HepG2 (cell line): ENCODE data around the gene PYCR2. TPM values are rescaled to one million over a fixed set of nuclear protein-coding genes. Genes with fewer than 3 reads are reported as not detected.
A peak's percentile ranks its signal among the peaks of the same experiment; 100 is the strongest.

Source experiments
- AKAP8 ChIP-seq: sonication (generic); formaldehyde crosslinking; IDR thresholded peaks from 2 replicates; pipeline ENCODE4 v1.5.1; 2020; ENCODE audit warnings: mild to moderate bottlenecking, missing genetic modification reagents
- MLXIP ChIP-seq: sonication (generic); formaldehyde crosslinking; IDR thresholded peaks from 2 replicates; pipeline ENCODE4 v1.9.0; 2021; ENCODE audit warnings: missing genetic modification reagents, borderline replicate concordance
- MTA3 ChIP-seq: sonication (generic); formaldehyde crosslinking; IDR thresholded peaks from 2 replicates; pipeline ENCODE4 v1.4.0; 2020; ENCODE audit warnings: missing genetic modification reagents
- MTF2 ChIP-seq: sonication (generic); formaldehyde crosslinking; IDR thresholded peaks from 2 replicates; pipeline ENCODE4 v1.5.0; 2020; ENCODE audit warnings: missing genetic modification reagents, borderline replicate concordance
- RELA ChIP-seq: sonication (generic); formaldehyde crosslinking; IDR thresholded peaks from 2 replicates; pipeline ENCODE4 v1.4.0; 2020; ENCODE audit warnings: missing genetic modification reagents
- RXRB ChIP-seq: IDR thresholded peaks from 2 replicates; pipeline ENCODE4 v1.6.1; 2016; ENCODE audit warnings: borderline replicate concordance, missing genetic modification reagents, missing compliant biosample characterization
- SIN3B ChIP-seq: fragments of 150-350 bp; IDR thresholded peaks from 2 replicates; pipeline ENCODE4 v1.6.1; 2014; ENCODE audit warnings: low read length
- SPEN ChIP-seq: sonication (generic); formaldehyde crosslinking; IDR thresholded peaks from 2 replicates; pipeline ENCODE4 v1.5.1; 2020; ENCODE audit warnings: low read depth, mild to moderate bottlenecking, missing genetic modification reagents
- TCF7 ChIP-seq: sonication (generic); IDR thresholded peaks from 2 replicates; pipeline ENCODE4 v1.6.1; 2016; ENCODE audit warnings: antibody characterized with exemption, low read depth
- ZBTB4 ChIP-seq: sonication (generic); formaldehyde crosslinking; IDR thresholded peaks from 2 replicates; pipeline ENCODE4 v1.4.0; 2020; ENCODE audit warnings: missing genetic modification reagents, mild to moderate bottlenecking, borderline replicate concordance
- ZIK1 ChIP-seq: sonication (generic); formaldehyde crosslinking; IDR thresholded peaks from 2 replicates; pipeline ENCODE4 v1.5.0; 2020; ENCODE audit warnings: mild to moderate bottlenecking, low read depth, missing genetic modification reagents, borderline replicate concordance
- ZNF263 ChIP-seq: sonication (generic); formaldehyde crosslinking; IDR thresholded peaks from 2 replicates; pipeline ENCODE4 v1.4.0; 2020; ENCODE audit warnings: missing genetic modification reagents
- ZNF546 ChIP-seq: sonication (generic); formaldehyde crosslinking; conservative IDR thresholded peaks from 2 replicates; pipeline ENCODE4 v1.8.1; 2023; ENCODE audit warnings: mild to moderate bottlenecking, missing genetic modification reagents
- ZNF770 ChIP-seq: sonication (generic); formaldehyde crosslinking; IDR thresholded peaks from 2 replicates; pipeline ENCODE4 v1.5.0; 2020; ENCODE audit warnings: mild to moderate bottlenecking, missing genetic modification reagents
- polyA plus RNA-seq, 8 experiments: library from polyadenylated mRNA; depleted of rRNA in 3 of 8; stranded (reverse) in 7 of 8; unstranded in 1 of 8; fragments of >200 nt; fragmentation: Illumina TruSeq in 4 of 8; extraction: Trizol in 4 of 8; gene quantifications; 2 replicates each; pipeline versions ENCODE4 v1.2.1 to v1.2.3, GENCODE V29; 2011 to 2016; ENCODE audit warnings: low read depth in 4 of 8, missing spikeins in 1 of 8, mixed read lengths in 1 of 8; ENCODE audit not compliant: insufficient read depth in 1 of 8
- total RNA-seq, 5 experiments: library from RNA; depleted of rRNA; stranded (reverse); fragments of >200 nt; fragmentation: Illumina TruSeq; extraction: Trizol; gene quantifications; 2 replicates each; pipeline ENCODE4 v1.2.3, GENCODE V29; 2016; ENCODE audit warnings: low read depth in 1 of 5
- TF ChIP-seq, protein P1 (sequence below): sonication (generic); formaldehyde crosslinking; IDR thresholded peaks from 2 replicates; pipeline ENCODE4 v1.4.0; 2020; ENCODE audit warnings: missing genetic modification reagents, borderline replicate concordance

The PYCR2 gene
- total and polyA plus RNA-seq, 2 of the 13 experiments (the other 11 are each of a cell fraction or from before 2014, with no cell fraction given), result 47.2 to 47.8 TPM

- TF ChIP-seq, protein P1, sequence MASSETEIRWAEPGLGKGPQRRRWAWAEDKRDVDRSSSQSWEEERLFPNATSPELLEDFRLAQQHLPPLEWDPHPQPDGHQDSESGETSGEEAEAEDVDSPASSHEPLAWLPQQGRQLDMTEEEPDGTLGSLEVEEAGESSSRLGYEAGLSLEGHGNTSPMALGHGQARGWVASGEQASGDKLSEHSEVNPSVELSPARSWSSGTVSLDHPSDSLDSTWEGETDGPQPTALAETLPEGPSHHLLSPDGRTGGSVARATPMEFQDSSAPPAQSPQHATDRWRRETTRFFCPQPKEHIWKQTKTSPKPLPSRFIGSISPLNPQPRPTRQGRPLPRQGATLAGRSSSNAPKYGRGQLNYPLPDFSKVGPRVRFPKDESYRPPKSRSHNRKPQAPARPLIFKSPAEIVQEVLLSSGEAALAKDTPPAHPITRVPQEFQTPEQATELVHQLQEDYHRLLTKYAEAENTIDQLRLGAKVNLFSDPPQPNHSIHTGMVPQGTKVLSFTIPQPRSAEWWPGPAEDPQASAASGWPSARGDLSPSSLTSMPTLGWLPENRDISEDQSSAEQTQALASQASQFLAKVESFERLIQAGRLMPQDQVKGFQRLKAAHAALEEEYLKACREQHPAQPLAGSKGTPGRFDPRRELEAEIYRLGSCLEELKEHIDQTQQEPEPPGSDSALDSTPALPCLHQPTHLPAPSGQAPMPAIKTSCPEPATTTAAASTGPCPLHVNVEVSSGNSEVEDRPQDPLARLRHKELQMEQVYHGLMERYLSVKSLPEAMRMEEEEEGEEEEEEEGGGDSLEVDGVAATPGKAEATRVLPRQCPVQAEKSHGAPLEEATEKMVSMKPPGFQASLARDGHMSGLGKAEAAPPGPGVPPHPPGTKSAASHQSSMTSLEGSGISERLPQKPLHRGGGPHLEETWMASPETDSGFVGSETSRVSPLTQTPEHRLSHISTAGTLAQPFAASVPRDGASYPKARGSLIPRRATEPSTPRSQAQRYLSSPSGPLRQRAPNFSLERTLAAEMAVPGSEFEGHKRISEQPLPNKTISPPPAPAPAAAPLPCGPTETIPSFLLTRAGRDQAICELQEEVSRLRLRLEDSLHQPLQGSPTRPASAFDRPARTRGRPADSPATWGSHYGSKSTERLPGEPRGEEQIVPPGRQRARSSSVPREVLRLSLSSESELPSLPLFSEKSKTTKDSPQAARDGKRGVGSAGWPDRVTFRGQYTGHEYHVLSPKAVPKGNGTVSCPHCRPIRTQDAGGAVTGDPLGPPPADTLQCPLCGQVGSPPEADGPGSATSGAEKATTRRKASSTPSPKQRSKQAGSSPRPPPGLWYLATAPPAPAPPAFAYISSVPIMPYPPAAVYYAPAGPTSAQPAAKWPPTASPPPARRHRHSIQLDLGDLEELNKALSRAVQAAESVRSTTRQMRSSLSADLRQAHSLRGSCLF, result peak; percentile 38; the same call in 1 of the 2 replicates
- TF ChIP-seq MLXIP (no peak), RXRB (CRISPR knock-in tag) (no peak), SIN3B (no peak), AKAP8 (no peak), MTA3 (no peak), MTF2 (CRISPR knock-in tag) (no peak), ZIK1 (CRISPR knock-in tag) (no peak), ZNF546 (CRISPR knock-in tag) (no peak), RELA (CRISPR knock-in tag) (no peak), ZNF263 (CRISPR knock-in tag) (no peak; the same call in 1 of the 2 replicates), ZNF770 (CRISPR knock-in tag) (no peak), SPEN (CRISPR knock-in tag) (no peak), ZBTB4 (CRISPR knock-in tag) (no peak), TCF7 (no peak)
Observed at GRCh38 chr1:225911191-225912130, 12.6 kb downstream of the PYCR2 start (continued).
